ENCODE measurements around the gene TEX13D.
"Not testable (repeated sequence)": the region's sequence is repeated elsewhere in the genome, so short reads cannot be mapped to it uniquely, and the experiment has no call there.

TEX13D gene

DNA sequence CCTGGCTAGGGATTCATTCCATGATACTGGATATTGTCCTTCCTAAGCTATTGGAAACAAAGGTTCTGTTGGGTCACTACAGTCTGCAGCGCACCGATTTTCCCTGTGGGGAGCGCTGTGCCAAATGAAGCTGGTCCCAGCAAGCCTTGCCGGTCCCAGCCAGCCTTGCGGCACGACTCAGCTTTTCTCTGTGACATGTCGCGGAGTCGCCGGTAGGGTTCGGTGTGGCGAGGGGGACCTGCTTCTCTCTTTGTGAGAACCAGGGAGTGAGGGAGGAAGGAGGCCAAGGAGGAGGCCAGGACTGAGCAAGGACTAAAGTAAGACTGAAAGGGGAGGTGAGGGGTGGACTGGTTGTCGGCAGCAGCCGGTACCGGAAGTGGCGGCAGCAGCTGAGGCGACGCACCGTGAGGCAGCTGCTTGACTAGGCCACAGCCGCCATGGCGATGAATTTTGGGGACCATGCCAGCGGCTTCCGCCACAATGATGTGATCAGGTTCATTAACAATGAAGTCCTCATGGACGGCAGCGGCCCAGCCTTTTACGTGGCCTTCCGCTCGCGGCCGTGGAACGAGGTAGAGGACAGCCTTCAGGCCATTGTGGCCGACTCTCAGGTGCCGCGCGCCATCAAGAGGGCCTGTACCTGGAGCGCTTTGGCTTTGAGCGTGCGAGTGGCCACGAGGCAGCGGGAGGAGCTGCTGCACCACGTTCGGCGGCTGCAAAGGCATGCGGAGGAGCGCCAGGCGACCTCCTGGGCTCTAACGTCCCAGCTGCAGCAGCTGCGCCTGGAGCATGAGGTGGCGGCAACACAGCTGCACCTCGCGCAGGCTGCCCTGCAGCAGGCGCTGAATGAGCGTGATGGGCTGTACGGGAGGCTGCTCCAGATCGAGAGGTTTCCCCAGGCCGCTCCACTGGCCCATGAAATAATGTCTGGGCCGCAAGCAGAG is at the start of gene TEX13D:
Gene TEX13D, plus strand, starts transcription at position 180 of the 944 bp plus-strand sequence. Its CDS starts 258 bp downstream, at position 438.
- DNase-seq = no peak

- no peak for DNase-seq
These were observed 43.0 kb upstream of the TEX13D start for GRCh38 chrX:124289443-124289842.

- no peak for DNase-seq
These were observed 38.6 kb upstream of the TEX13D start for GRCh38 chrX:124293810-124294209.

- DNase-seq = not testable (repeated sequence)
These were observed 33.1 kb upstream of the TEX13D start for GRCh38 chrX:124299323-124299722.

GRCh38 chrX:124300405-124300804 is 32.1 kb upstream of the TEX13D start:
- DNase-seq = peak; percentile 73

- no peak for DNase-seq
These were observed 25.1 kb upstream of the TEX13D start for GRCh38 chrX:124307253-124307907.

DNA sequence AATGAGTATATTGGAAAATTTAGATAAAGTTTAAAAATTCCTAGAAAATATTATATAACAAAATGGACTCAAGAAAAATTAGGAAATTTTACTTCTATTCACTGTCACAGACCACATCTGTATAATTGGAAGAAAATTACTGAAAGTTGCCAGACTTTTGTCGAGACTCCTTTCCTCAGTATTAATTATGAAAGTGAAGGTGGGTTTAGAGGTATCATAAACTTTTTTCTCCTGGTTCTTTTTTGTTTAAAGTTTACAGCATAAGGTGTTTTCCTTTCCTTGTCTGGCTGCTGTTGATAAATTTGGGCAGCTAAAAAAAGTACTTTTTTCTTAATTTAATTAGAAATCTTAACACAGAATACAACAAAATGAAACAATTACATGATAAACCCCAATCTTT is 6.7 kb upstream of the TEX13D start:
- no peak for DNase-seq

DNA sequence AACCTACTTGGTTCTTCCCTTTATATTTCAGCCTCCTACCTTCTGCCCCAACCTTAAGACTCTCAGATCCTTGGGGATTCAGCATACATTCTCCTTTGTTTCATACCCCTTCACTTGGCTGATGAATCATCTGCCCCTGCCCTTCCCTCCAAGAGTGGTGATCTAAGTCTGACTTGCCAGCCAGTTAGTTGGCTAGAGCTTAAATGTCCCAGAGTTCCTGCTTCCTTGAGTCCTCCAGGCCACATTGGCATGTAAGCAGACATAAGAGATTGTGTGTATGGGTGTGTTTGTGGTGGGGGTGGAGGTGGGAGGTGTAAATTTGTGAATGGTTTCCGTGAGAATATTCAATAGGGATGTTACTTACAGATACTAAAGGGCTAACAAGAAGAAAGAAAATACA is 3.7 kb upstream of the TEX13D start:
- peak; percentile 23 for DNase-seq

GRCh38 chrX:124333862-124334261 is 1.4 kb downstream of the TEX13D start:
- no peak for DNase-seq

- DNase-seq = not testable (repeated sequence)
These were observed 2.1 kb downstream of the TEX13D start for GRCh38 chrX:124334555-124334954.

DNA sequence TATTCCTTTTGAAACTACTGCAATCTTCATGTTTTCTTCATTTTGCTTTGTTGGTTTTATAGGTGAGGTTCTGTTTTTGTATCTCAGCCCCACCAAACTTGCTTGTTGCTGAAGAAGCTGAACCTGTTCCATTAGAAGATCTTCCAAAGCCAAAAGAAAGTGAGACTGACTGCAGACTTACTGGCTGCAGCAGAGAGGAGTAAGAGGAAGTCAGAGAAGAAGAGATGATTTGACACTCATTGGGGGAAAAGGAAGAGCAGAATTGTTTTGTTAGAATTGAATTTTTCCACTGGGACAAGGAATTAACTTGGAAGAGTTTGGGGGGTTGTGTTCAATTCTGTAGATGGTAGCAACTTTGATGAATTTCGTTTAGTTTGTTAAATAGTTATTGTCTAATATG is 3.1 kb downstream of the TEX13D start:
- DNase-seq = no peak

DNA sequence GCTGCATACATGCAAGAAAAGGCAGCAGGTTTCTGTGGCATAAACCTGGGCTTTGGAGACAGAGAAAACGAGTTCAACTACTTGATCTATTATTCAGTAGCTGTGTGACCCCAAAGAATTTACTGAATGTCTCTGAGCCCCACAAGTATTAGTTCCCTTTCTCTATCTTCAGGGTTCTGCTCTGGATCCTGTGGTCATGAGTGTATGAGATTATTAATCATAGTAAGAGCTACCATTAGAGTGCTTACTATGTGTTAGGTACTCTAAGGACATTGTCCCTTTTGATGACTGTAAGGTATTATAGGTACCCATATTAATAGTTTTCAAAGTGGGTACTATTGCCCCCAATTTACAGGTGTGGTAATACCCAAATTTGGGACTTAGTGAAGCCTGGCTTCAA is 5.5 kb downstream of the TEX13D start:
- DNase-seq = no peak

- no peak for DNase-seq
These were observed 6.5 kb downstream of the TEX13D start for GRCh38 chrX:124338733-124339514.

GRCh38 chrX:124341396-124342132 is 9.1 kb downstream of the TEX13D start:
- DNase-seq = peak; percentile 60

DNA sequence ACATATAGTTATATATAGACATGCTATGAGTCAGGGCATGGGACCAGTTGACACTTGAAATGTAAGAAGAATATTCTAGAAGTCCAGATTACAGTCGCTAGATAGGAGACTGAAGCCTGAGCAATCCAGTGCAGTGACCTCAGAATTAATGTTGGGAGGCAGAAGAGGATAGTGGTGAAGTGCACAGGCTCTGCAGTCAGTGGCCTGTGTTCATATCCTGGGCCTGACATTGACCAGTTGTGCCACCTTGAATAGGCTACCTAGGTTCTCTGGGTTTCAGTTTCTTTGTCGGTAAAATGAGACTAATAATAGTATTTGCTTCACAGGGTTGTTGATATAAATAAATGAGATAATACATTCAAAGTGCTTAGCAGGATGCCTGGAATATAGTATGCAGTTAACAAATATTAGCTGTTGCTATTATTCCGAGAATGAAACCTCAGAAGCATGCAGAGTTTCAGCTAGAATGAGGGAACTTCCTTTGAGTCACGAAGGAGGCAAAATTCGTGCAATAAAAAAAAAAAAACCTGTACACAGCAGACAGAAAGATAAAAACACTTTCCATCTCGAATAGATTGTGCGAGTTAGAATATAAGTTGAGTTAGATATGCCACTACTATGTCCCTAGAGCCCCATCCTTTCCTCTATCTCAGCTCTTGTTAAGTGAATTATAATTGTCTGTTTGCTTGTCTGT is 9.9 kb downstream of the TEX13D start:
- peak; percentile 53 for DNase-seq

DNA sequence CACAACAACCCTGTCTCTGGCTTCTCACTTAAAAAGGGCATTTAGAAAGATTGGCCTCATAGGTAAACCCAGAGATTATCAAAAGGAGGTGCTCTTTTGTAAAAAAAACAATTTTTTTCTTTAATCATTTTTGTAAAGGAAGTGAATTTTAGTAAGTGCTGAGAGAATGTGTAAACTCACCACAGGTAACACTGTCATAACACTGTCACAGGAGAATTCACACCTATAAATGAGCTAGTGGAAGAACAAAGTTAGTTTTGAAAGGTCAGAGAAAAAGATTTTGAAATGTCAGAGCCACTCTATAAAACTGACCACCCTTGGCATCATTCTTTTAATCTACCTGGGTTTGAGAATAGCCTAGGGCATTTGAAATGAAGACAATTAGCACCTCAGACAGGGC is 10.6 kb downstream of the TEX13D start:
- no peak for DNase-seq

DNA sequence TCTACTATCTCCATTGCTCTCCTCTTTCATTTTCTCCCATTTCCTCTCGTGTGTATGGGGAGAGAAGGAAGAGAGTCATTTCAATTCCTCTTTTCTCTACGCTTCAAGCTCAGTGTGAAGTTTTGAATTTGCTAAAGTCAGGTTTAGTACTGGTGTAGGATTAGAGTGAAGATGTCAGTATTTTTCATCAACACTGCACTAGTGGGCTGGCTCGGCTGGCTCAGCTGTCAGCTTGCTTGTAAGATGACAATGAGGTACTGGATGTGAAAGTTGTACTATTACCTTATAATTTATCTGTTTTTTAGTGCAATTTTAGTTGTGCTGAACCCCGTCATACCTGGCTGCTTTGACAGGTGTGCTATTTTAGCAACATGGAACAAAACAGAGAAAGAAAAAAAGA is 11.8 kb downstream of the TEX13D start:
- no peak for DNase-seq

GRCh38 chrX:124346117-124346876 is 13.8 kb downstream of the TEX13D start, which contains the start of gene SH2D1A:
TSS of gene SH2D1A (plus strand) at chrX:124346563. CDS start at chrX:124346643, 80 bp downstream.
- DNase-seq = peak; percentile 68

DNA sequence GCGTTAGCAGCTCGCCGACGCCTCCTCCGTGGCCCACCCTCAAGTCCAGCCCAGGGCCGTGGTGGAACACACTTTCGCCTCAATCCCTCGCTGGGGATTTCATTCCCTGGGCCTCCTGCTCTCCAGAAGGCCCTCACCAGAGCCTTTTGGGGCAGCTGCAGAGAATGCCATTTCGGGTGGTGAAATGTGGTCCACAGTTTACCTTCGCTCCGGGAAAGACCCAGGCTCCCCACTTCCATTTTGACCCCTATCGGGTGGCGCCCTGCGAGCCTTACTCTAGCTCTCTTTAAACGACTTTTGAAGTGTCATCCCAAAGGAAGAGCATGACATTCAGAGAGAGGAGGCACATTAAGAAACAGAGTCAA is 14.4 kb downstream of the TEX13D start:
- no peak for DNase-seq

- DNase-seq = peak; percentile 69
These were observed 14.8 kb downstream of the TEX13D start for GRCh38 chrX:124347242-124347641.

- no peak for DNase-seq
These were observed 15.7 kb downstream of the TEX13D start for GRCh38 chrX:124348182-124348581.
